Measurements from ENCODE around the gene ADD3. TPM values are rescaled to one million over a fixed set of nuclear protein-coding genes. Genes with fewer than 3 reads are reported as not detected.

Gene ADD3
- total RNA-seq, 2 donors from 2014 or later = 37.9 to 40.5 TPM

DNA sequence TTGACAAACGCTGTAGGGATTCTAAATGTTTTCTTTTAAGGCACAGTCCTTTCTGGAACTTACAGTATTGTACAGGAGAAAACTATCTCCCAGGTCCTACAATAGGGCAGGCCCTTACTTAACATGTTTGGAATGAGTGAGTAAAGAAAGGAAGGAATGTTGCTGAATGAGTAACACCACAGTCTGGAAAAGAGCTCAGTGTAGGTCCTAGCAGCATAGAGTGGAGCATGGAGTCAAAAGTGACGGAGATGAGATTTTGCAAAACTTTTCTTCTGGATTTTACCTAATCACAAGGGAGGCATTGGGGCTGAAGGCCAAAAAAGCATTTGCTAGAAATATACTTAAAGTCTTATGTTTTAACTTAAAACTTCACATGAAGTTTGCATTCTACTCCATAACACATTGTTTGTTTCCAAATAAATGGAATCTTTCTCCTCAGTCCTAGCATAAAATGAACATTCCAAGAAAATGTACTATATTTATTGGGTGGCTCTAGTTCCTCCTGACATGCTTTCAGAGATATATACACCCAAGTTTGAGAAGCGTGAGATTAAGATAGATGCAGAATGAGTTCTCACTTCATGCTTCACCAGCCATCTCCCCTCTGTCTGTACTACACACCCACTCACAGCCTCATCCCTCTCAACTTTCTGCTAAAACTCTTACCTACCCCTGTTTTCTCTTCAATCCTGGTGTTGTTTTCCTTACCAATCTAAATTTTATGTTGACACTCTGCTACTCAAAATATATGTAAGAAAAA, 20.2 kb upstream of the ADD3 start:
- 71 to 73% methylated on average over 3 of the region's 3 CpGs for WGBS, 2 donors
- no peak for TF ChIP-seq POLR2A (IDR thresholded peaks at IDR 0.05)
- TF ChIP-seq, protein P1, sequence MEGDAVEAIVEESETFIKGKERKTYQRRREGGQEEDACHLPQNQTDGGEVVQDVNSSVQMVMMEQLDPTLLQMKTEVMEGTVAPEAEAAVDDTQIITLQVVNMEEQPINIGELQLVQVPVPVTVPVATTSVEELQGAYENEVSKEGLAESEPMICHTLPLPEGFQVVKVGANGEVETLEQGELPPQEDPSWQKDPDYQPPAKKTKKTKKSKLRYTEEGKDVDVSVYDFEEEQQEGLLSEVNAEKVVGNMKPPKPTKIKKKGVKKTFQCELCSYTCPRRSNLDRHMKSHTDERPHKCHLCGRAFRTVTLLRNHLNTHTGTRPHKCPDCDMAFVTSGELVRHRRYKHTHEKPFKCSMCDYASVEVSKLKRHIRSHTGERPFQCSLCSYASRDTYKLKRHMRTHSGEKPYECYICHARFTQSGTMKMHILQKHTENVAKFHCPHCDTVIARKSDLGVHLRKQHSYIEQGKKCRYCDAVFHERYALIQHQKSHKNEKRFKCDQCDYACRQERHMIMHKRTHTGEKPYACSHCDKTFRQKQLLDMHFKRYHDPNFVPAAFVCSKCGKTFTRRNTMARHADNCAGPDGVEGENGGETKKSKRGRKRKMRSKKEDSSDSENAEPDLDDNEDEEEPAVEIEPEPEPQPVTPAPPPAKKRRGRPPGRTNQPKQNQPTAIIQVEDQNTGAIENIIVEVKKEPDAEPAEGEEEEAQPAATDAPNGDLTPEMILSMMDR (IDR thresholded peaks at IDR 0.05) = no peak
- DNase-seq (no peak), ATAC-seq (peak; percentile 70)
- no peaks in the 10 kb centered on the region for H3K9me3 ChIP-seq
- H3K36me3 ChIP-seq (replicated peaks in 1 of 2; ENCODE audit: insufficient read depth in 1 of 2, low read depth in 2 of 2) = no peaks in the 10 kb centered on the region
- H3K27ac ChIP-seq = no peak overlapping the region
- no peaks in the 10 kb centered on the region for H3K4me1 ChIP-seq
- intact Hi-C loops (cut with DNase I) = no loop called here
- no peak overlapping the region for H3K4me3 ChIP-seq
- H3K27me3 ChIP-seq = no peaks in the 10 kb centered on the region

GRCh38 chr10:109988212-109988596, 19.6 kb upstream of the ADD3 start:
- no peaks in the 10 kb centered on the region for H3K9me3 ChIP-seq
- H3K27me3 ChIP-seq = no peaks in the 10 kb centered on the region
- no peak overlapping the region for H3K4me3 ChIP-seq
- WGBS, 2 donors = 79 to 83% methylated on average over 1 of the region's 1 CpG
- no peaks in the 10 kb centered on the region for H3K36me3 ChIP-seq (replicated peaks in 1 of 2; ENCODE audit: insufficient read depth in 1 of 2, low read depth in 2 of 2)
- no peaks in the 10 kb centered on the region for H3K4me1 ChIP-seq
- TF ChIP-seq, protein P1 (IDR thresholded peaks at IDR 0.05) = no peak
- TF ChIP-seq POLR2A (IDR thresholded peaks at IDR 0.05) = no peak
- intact Hi-C loops (cut with DNase I) = no loop called here
- DNase-seq (no peak), ATAC-seq (no peak)
- no peak overlapping the region for H3K27ac ChIP-seq

DNA sequence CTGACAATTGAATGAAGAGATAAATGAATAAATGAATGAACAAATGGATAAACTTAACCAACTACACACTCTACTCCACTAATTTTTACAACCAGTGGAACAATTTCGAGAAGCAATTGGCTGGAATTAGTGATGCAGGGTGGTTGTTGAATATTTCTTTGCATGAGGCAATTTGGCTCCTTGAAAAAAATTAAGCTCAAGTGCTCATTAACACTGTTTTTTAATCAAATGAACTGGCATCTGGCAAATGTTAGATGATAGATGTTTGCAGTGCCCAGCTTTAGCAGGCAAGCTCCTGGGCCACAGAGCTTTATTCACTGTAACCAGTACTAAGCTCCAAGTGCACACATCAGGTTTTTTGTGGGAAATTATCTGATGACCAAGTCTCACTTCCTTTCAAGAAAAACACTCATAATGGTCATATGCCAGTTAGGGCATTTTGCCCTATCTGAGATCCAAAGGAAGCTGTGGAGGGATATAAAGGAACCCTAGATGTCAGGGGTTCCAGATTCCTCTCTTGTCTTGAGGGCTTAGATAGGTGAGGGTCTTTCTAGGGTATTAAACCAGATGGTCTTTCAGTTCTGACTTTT, 16.4 kb upstream of the ADD3 start:
- H3K4me3 ChIP-seq = no peak overlapping the region
- DNase-seq = no peak
- H3K27me3 ChIP-seq = no peaks in the 10 kb centered on the region
- peaks cover 29% of the 10 kb centered on the region for H3K4me1 ChIP-seq
- H3K27ac ChIP-seq = no peak overlapping the region
- no peaks in the 10 kb centered on the region for H3K9me3 ChIP-seq
- 95% methylated on average over 1 of the region's 1 CpG for WGBS, 2 donors
- H3K36me3 ChIP-seq (replicated peaks in 1 of 2; ENCODE audit: insufficient read depth in 1 of 2, low read depth in 2 of 2) = no peaks in the 10 kb centered on the region
- intact Hi-C loops (cut with DNase I) = no loop called here
- no peak for ATAC-seq
- TF ChIP-seq, protein P1 (IDR thresholded peaks at IDR 0.05) = no peak
- no peak for TF ChIP-seq POLR2A (IDR thresholded peaks at IDR 0.05)

- intact Hi-C loops (cut with DNase I) = no loop called here
- Histone ChIP-seq H3K4me1 (peaks cover 40% of the 10 kb centered on the region), H3K4me3 (no peak overlapping the region), H3K36me3 (replicated peaks in 1 of 2; ENCODE audit: insufficient read depth in 1 of 2, low read depth in 2 of 2) (no peaks in the 10 kb centered on the region), H3K9me3 (no peaks in the 10 kb centered on the region), H3K27ac (peak overlapping the region in 2 of 4 donors; percentile 10 to 40), H3K27me3 (no peaks in the 10 kb centered on the region)
- no peak for DNase-seq
- TF ChIP-seq, protein P1 (IDR thresholded peaks at IDR 0.05) = no peak
- TF ChIP-seq POLR2A (IDR thresholded peaks at IDR 0.05) = no peak
- WGBS, 2 donors = 66 to 72% methylated on average over 3 of the region's 3 CpGs
- peak; percentile 38 for ATAC-seq
These were observed 15.3 kb upstream of the ADD3 start for GRCh38 chr10:109992485-109992884.

All from body of pancreas (tissue), 4 donors.